ENCODE data around the gene PLAGL2. TPM values are rescaled to one million over a fixed set of nuclear protein-coding genes. Genes with fewer than 3 reads are reported as not detected.

The PLAGL2 gene
- total and polyA plus RNA-seq, 9 of the 15 experiments (the other 6 are each of a cell fraction or from before 2014, with no cell fraction given) = 3.1 to 24.3 (median 6.4) TPM

GRCh38 chr20:32201977-32202363, 5.6 kb downstream of the PLAGL2 start:
- no TSS peak for BruUV-seq (replicated peaks)
- no peak overlapping the region for H3K9ac ChIP-seq (ENCODE audit: insufficient read depth in 1 of 2, low read depth in 2 of 2, low read length in 2 of 2)
- H3K27me3 ChIP-seq (ENCODE audit: control insufficient read depth in 2 of 2, insufficient read depth in 2 of 2, low read length in 2 of 2) = no peaks in the 10 kb centered on the region
- 97% methylated on average over 8 of the region's 8 CpGs for WGBS (ENCODE audit: insufficient coverage, low coverage, missing lambda C conversion rate)
- H3K79me2 ChIP-seq (ENCODE audit: control insufficient read depth, insufficient read depth, low read length) = peaks cover 73% of the 10 kb centered on the region
- H3K9me1 ChIP-seq (ENCODE audit: control insufficient read depth, insufficient read depth, low read length) = no peaks in the 10 kb centered on the region
- peaks cover 6 to 32% of the 10 kb centered on the region in 2 experiments for H3K4me1 ChIP-seq (replicated peaks in 1 of 2; ENCODE audit: control insufficient read depth in 2 of 2, insufficient read depth in 2 of 2, low read length in 2 of 2)
- peaks cover 84% of the 10 kb centered on the region for H3K36me3 ChIP-seq (ENCODE audit: control insufficient read depth, insufficient read depth, low read length)
- FAIRE-seq (no peak), DNase-seq (ENCODE audit: extremely low read depth in 1 of 4, low spot score in 3 of 4) (no peak), ATAC-seq (no peak)
- H3K4me3 ChIP-seq = no peak overlapping the region
- no peak overlapping the region for H2AFZ ChIP-seq (ENCODE audit: low read depth, low read length)
- ChIA-PET POLR2A (interaction anchor here (0.5 to 0.8 kb wide), 4 partner anchors 9 to 1156 kb away, joined by 3 read pairs; no protein-coding TSS in a partner anchor), CTCF (ENCODE audit: low intra/inter-chr PET ratio) (no interaction called here)
- no peaks in the 10 kb centered on the region for H3K9me3 ChIP-seq (replicated peaks; ENCODE audit: control insufficient read depth, insufficient read depth, low read depth, low read length)
- H4K20me1 ChIP-seq (replicated peaks; ENCODE audit: control insufficient read depth, insufficient read depth, low read length) = peaks cover 26% of the 10 kb centered on the region
- intact Hi-C loops (cut with micrococcal nuclease) (loop anchor here (10.0 kb wide), 1 partner anchor 153 kb away; the partner anchor contains the start of gene ASXL1), in situ Hi-C loops (cut with MboI) (no loop called here)
- no peak for TF ChIP-seq KDM2B (CRISPR knock-in tag; IDR thresholded peaks at IDR 0.05)
- TF ChIP-seq RBFOX2 (IDR thresholded peaks at IDR 0.05; ENCODE audit: low read depth, low read length) = 0 out of 2 replicates have a peak, but pooled peaks have one; percentile 28
- no peak for TF ChIP-seq ZNF583 (CRISPR knock-in tag; IDR thresholded peaks at IDR 0.05)
- no peak overlapping the region for H3K27ac ChIP-seq (ENCODE audit: extremely low read depth, low read depth, low read length)
- no peak overlapping the region for H3K4me2 ChIP-seq (ENCODE audit: insufficient read depth, low read length)

DNA sequence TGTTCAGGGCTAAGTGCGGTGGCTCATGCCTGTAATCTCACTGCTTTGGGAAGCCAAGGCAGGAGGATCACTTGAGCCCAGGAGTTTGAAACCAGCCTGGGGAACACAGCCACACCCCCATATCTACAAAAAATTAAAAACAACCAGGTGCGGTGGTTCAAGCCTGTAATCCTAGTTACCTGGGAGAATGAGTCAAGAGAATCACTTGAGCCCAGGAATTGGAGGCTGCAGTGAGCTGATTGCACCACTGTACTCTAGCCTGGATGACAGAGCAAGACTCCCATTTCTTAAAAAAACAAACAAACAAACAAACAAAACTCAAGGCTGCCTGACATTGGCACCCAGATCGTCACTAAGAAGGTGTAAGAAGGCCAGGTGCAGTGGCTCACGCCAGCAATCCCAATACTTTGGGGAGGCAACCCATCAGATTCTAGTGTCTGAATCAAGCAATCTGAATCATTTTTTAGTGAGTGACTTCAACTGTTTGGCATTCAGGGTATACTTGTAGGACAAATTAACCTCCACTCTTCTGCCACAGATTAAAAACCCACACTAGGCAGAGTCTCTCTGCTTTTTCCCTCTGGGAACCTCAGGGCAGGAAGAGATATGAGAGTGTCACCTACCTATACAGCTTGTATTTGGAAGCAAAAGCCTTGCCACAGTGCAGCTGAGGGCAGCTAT, 6.1 kb downstream of the PLAGL2 start:
- no peak overlapping the region for H3K4me2 ChIP-seq (ENCODE audit: insufficient read depth, low read length)
- peaks cover 68% of the 10 kb centered on the region for H3K79me2 ChIP-seq (ENCODE audit: control insufficient read depth, insufficient read depth, low read length)
- peaks cover 22% of the 10 kb centered on the region for H4K20me1 ChIP-seq (replicated peaks; ENCODE audit: control insufficient read depth, insufficient read depth, low read length)
- no peak overlapping the region for H2AFZ ChIP-seq (ENCODE audit: low read depth, low read length)
- H3K9me3 ChIP-seq (replicated peaks; ENCODE audit: control insufficient read depth, insufficient read depth, low read depth, low read length) = no peaks in the 10 kb centered on the region
- in situ Hi-C loops (cut with MboI) (no loop called here), intact Hi-C loops (cut with micrococcal nuclease) (loop anchor here (10.0 kb wide), 1 partner anchor 153 kb away; the partner anchor contains the start of gene ASXL1)
- BruUV-seq (replicated peaks) = no TSS peak
- WGBS (ENCODE audit: insufficient coverage, low coverage, missing lambda C conversion rate) = 85% methylated on average over 4 of the region's 4 CpGs
- H3K4me1 ChIP-seq (replicated peaks in 1 of 2; ENCODE audit: control insufficient read depth in 2 of 2, insufficient read depth in 2 of 2, low read length in 2 of 2) = peaks cover 3 to 29% of the 10 kb centered on the region in 2 experiments
- no peak overlapping the region for H3K9ac ChIP-seq (ENCODE audit: insufficient read depth in 1 of 2, low read depth in 2 of 2, low read length in 2 of 2)
- ATAC-seq (no peak), FAIRE-seq (no peak), DNase-seq (ENCODE audit: extremely low read depth in 1 of 4, low spot score in 3 of 4) (no peak)
- no peaks in the 10 kb centered on the region for H3K9me1 ChIP-seq (ENCODE audit: control insufficient read depth, insufficient read depth, low read length)
- ChIA-PET CTCF (ENCODE audit: low intra/inter-chr PET ratio) (no interaction called here), POLR2A (interaction anchor here (0.5 to 1.1 kb wide), 3 partner anchors 12 to 75 kb away, joined by 3 read pairs; no protein-coding TSS in a partner anchor)
- H3K27me3 ChIP-seq (ENCODE audit: control insufficient read depth in 2 of 2, insufficient read depth in 2 of 2, low read length in 2 of 2) = no peaks in the 10 kb centered on the region
- peaks cover 88% of the 10 kb centered on the region for H3K36me3 ChIP-seq (ENCODE audit: control insufficient read depth, insufficient read depth, low read length)
- H3K4me3 ChIP-seq = no peak overlapping the region
- H3K27ac ChIP-seq (ENCODE audit: extremely low read depth, low read depth, low read length) = no peak overlapping the region
- TF ChIP-seq RFX7 (CRISPR knock-in tag; IDR thresholded peaks at IDR 0.05) (no peak), MTA2 (IDR thresholded peaks at IDR 0.05; ENCODE audit: low read depth) (no peak), ZNF589 (CRISPR knock-in tag; IDR thresholded peaks at IDR 0.05; ENCODE audit: low read depth) (no peak), HNRNPL (IDR thresholded peaks at IDR 0.05; ENCODE audit: low read depth, low read length) (no peak), DACH1 (IDR thresholded peaks at IDR 0.05; ENCODE audit: partially characterized antibody) (no peak), TSC22D4 (tag; IDR thresholded peaks at IDR 0.05) (no peak), ZNF174 (CRISPR knock-in tag; IDR thresholded peaks at IDR 0.05) (no peak)
